DMS79 treated with DMSO at 0.1 percent for 48 hours (cell line): Measurements from ENCODE around the gene MCF2L.
A peak's percentile ranks its signal among the peaks of the same experiment; 100 is the strongest.

Experiments used
- DNase-seq: peaks from one replicate; lab custom pipeline; 2025; lab: John Stamatoyannopoulos, UW

The MCF2L gene

DNA sequence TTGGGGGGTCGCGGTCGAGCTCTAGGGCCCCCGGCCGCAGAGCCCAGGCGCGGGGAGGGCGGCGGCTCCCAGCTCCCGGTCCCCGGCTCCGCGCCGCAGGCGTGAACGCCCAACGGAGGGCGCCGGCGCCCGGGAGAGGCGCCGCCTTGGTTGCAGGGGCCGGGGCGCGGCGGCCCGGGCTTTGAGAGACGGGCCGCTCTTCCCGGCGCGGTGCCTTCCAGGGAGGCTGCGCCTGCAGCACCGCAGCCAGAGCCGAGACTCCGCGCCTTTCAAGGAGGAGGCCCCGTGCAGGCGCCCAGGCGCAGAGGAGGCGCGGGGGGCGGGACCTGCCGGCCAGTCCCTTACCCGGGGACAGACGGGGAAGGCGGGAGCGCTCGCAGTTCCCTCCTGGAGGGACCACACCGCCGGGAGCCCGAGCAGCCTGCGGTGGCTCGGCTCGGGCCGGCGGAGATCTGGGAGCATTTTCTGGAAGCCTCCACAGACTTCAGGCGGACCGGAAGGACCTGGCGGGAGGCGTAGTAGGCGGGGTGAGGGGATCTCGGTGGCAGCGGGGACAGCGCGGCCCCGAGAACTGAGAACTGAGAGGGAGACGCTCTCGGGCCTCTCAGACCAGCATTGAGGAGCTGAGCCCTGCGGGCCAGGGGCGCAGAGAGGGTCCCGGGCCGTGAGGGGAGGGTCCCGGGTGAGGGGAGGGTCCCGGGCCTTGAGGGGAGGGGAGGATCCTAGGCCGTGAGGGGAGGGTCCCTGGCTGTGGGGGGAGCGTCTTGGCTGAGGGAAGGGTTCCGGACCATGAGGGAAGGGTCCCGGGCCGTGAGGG, 25.5 kb upstream of the MCF2L start:
- DNase-seq, result peak; percentile 83

DNA sequence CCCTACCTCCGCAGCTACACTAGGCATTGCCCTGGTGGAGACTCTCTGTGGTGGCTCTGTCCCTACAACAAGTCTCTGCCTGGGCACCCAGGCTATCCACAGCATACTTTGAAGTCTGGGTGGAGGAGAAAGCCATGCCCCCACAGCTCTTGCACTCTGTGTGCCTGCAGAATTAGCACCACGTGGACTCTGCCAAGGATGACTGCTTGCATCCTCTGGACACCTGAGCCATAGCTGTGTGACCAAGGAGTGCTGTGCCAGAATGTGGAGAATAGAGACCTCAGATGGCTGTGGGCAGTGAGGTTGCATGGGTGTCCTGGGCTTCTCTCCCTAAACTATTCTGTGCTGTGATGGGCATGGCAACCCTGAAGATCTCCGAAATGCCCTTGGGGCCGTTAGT, 21.2 kb upstream of the MCF2L start:
- no peak for DNase-seq

DNA sequence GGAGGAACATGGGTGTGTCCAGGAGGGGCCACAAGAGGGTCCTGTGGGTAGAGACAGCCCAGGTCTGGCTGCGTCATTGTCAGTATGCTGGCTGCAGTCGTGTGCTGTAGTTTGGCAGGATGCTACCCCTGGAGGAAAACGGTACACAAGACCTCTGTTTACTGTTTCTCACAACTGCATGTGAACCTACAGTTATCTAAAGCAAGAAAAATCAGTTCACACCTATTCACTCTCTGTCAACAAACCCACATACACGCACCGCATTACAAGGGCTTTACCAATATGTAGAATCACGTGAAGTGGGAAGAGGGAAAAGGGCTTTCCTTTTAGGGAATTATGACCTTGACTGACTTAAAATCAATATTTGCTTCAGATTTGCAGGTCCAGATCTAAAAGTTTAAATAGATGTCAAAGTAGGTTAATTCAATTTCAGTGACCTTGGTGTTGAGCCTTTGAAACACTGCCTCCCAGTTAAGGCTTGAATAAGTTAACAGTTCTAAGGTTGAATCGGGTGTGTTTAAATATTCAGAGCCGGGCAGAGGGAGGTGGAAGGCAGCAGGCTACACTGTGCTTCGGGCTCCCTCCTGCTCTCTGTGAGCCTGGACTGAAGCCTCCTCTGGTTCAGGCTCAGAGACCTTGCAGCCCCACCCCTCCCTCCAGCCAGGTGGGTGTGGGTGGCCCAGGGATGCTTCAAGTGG, 17.2 kb upstream of the MCF2L start:
- DNase-seq, result no peak

DNA sequence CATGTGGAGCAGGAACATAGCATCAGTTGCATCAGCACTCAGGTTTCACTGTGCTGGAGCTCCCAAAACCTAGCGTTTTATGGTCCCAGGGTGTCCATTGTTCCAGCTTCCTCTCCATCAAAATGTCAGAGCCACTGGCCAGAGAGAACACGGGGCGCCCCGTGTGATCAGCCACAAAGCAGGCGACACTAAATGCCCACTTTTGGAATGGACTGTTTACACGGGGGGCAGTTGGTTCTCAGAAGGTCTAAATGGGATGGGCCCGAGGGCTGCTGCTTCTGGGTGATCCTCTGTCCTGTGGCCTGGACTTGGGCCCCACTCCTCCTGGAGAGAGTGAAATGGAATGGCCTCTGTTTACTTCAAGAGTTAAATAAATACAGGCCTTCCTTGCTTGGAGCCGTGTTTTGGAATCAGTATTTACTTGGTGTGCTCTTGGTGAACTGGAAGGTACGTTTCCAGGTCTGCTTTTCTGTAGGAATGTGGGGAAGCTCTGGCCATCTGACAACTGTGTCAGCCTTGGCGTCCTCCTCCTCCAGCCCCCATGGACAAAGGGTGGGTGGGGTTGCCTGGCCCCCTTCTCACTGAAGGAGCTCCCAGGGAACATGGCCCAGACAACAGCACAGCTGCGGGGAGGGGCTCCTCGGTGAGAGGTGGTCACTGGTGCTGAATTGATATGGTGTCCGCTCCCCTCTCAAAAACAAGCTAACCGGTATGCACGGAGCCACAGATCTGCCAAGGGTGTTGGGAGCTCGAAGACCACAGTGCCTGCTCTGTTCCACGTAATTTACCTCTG, 16.1 kb upstream of the MCF2L start:
- DNase-seq, result no peak

DNA sequence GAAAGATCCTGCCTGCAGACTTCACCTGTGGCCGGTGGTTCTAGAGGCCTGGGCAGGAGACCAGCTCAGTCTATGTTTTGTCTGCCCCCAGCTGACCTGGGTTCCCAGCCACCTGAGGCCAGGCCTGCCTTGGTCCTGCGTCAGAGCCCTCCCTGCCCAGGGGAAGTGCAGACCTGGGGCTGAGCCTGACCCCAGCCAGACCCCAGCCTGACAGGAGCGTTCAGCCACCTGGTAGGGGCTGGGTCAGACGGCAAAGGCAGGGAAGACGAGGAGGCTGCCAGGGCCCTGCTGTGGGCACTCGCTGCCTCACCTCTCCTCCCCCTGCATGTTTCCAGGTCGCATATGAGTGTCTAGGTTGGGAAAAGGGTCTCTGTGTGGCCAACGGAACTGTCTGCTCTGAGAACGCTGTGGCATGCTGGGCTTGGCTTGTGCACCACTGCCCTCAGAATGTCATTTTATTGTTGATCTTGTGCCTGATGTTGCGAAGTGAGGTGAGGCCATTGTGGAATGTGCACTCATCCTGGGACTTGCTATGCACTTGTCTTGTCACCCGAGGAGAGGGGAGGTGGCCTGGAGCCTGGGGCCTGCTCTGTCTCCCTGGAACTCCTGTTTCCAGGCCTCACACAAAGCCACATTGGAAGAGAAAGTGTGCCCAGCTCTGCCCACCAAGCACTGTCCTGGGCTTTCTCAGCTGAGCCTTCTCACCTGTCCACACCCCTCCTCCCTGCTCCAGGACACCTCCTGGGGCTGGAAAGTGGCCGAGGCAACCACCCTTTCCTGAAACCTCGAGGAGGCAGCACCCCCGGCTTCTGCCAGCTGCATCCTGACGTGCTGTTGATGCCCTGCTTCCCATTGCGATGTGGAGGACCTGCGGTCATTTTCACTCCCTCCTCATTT, 15.2 kb upstream of the MCF2L start:
- DNase-seq, result no peak

DNA sequence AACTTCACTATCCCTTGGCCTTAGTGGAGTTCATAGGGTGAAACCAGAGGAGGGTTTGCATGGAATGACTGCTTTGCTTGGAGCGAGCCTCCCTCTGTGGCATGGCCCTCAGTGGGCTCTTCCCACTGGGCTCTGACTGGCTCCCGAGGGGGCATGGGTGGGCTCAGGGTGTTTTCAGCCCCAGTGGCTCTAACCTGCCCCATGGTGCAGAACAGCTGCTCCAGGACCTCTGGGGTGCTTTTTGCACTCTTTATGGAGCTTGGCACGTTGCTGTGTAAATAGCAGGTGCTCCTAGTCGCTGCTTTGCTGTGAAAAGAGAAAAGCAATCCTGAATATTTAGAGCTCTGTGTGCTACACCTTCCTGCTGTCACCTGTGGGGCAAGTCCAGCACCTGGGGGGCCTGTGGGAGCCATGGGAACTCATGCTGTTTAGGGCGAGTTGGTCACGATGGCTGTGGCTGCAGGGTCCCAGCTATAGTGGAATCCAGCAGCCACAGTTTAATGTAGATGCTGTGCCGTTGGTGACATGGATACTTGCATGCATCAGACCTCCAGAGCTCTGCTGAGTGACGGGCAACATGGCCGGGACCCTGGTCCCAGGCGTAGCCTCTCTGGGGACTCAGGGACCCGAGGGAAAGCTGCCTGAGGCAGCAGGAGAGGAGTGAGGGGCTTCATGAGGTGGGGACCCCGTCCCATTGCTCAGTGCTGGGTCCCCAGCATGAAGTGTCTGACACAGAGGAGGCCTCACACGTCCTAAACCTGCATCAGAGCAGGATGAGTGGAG, 14.3 kb upstream of the MCF2L start:
- no peak for DNase-seq

DNA sequence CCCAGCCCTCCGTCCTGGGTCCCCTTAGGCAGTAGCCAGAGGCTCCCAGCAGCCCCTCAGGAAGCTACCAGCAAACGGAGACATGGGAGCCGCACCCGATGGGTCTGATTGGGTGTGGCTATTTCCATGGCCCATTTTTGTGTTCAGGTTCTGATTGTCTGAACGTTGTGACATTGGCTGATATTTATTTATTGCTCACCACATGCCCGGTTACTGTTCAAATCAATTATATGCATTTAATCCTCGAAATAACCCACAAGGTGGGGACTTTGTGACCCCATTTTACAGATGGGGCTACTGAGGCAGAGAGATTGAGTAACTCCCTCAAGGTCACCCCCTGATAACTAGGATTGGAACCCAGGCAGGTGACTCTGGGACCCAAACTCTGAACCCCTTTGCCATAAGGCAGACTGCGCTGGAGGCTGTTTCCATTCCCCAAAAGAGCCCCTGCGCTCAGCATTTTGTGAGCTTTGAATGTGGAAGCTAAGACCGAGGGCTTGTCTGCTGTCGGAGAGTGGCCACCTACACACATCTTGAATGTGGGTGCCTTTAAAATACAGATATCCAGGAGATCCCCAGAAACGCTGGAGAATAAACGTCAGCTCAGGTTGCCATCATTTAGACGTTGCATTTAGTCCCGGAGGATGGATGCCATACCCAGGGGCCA, 13.6 kb upstream of the MCF2L start:
- no peak for DNase-seq

DNA sequence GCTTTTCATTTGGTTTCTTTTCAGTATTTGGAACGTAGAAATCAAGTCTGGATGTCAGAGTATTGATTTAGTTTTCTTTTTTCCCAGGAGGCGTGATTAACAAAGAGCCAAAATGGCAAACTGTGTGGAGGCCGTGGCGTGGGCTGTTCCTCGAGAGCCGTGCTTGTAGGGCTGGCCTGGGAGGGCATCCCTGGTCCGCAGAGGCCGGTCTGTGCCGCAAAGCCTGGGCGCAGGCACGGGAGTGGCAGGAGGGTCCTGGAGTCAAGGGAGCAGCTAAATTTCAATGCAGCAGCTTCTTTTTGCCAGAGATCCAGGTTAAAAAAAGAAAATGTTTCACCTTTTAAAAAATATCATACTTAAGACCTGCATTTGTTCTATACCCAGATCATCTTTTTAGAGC, 13.1 kb upstream of the MCF2L start:
- no peak for DNase-seq

DNA sequence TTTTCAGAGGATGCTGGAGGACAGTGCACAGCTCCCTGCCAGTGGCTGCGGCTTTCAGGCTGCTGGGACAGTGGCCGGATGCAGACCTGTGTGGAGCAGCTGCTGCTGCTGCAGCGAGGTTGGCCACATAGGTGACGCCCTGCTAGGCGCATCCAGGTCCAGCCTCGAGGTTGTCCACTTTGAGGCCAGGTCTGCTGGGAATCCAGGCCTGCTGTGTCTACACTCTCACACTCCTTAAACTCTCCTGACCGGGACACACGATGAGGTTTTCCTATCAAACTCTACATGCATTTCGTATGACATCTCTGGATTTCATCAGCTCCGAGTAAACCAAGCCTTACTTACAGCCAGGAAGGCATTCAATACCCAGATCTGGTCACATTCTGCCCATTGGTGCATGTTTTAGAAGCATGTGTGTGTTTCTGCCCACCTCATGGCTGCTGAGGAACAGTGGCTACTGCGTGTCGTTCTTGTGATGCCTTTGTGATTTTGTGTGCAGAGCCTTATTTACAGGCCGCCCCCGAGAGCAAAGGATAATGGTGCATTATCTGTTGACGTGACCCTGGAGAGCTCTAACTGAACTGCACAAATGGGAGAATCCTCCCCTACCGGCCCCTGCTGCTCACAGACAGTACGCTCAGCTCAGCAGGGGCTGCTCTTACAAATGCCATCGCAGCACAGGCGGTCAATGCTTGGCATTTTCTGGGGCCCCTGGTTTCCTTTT, 12.3 kb upstream of the MCF2L start:
- no peak for DNase-seq

DNA sequence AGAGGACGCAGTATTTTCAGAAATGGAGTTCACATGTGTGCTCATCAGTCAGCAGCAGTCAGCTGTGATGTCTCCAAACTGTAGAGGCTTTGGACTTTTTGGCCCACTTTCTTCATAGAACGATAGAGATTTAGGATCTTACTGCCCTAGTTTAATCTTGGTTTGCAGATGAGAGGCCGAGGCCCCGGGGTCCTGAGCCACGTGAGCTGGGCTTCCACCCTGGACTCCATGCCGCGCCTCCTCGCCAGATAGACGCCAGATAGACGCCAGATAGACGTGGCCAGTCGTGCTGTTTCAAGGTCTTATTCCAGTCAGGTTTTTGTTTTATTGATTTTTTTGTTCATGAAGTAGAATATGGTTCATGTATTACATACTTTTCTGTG, 11.7 kb upstream of the MCF2L start:
- DNase-seq, result no peak

DNA sequence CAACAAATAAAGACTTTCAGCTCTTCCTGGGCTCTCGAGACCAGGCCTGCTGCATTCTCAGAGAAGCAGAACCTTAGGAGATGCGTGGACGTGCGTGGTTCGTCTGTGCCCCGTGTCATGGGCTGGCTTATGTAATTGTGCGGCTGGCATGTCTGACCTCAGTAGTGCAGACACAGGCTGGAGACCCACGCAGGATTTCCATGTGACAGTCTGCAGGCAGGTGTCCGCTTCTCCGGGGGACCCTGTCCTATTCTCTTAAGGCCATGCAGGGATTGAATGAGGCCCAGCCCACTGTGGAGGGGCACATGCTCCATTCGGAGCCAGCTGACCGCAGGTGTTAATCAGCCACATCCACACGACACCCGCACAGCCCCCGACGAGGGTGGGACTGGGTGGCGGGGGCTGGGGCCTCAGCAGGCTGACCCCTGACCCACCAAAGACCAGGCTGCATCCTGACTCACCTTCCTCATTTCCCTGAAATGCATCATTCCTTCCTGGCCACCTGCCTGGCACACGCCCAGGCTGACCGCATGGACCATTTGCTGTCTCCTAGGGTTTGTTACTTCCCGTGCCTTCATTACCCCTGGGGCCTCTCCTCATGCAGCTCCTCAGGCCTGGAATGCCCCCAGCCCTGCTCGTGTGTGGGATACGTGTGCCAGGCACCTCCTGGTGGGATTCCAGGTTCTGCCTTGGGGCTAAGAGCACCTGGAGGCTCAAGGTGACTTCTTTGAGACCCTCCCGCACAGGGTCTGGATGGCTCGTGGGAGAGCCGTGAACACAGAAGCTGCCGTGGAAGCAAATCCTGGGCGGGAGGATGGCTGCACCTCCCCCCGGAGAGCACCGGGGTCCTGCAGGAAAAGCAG, 10.7 kb upstream of the MCF2L start:
- DNase-seq, result no peak

DNA sequence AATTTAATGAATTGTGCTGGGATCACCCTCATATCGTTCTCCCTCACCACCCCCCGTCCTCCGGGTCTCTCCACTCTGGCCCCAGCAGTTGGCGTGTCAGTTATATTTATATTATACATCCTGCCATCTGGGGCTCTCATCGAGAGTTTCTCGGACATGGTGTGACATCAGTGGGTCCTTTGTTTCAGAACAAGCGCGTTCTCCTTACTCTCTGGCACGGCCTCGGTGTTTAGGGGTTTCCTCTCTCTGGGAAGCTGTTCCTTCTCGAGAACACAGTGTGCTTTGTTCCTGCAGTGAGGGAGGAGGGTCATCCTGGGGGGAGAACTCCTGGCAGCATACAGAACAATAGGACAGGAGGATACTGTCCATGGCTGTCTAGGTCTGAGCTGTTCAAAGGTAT, 9.8 kb upstream of the MCF2L start:
- no peak for DNase-seq

DNA sequence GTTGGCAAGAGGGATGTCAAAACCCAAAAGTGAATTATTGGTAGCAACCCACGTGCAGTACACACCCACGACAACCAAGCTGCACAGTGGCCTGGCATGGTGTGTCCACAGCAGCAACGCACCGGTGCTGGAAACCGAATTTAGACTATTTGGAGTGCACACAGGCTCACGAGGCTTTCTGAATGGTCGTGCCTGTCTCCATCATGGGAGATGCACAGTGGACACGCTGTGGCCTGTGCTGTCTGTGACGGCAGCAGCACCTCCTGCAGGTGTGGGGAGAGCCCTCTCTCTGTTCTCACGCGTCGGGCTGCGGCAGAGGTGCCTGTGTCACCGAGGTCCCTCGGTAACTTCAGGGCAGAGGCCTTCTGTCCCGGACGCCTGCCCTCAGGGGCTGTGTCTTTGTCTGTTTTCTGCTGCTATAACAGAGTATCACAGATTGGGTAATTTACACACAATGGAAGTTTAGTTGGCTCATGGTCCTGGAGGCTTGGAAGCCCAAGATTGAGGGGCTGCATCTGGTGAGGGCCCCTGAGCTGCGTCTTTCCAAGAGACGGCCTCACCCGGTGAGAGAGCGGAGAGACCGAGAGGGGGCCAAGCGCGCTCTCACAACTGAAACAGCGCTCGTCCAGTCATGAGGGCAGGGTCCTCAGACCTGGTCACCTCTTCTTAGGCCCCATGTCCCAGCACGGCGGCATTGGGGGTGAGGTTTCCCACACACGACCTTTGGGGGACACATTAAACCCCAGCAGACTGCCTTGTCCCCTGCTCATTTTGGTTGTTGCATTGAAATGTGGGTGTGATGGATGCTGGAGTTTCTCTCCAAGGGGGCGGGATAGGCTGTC, 9.1 kb upstream of the MCF2L start:
- DNase-seq, result no peak

DNA sequence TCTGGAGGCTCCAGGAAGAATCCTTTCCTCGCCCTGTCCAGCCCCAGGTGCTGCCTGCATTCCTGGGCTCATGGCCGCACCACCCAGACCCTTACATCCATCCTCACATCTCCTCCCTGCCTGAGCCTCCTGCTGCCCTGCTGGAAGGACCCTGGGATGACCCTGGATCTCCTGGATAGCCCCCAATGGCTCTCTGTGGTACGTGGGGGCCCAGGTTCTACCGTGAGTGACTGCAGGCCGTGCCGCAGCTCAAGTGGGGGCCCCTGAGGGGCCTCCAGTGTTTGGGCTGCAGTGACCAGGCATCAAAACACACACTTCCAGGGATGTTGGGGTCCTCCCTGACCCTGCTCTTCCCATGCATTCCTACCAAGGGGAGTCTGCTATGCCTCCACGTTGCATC, 8.3 kb upstream of the MCF2L start:
- no peak for DNase-seq

DNA sequence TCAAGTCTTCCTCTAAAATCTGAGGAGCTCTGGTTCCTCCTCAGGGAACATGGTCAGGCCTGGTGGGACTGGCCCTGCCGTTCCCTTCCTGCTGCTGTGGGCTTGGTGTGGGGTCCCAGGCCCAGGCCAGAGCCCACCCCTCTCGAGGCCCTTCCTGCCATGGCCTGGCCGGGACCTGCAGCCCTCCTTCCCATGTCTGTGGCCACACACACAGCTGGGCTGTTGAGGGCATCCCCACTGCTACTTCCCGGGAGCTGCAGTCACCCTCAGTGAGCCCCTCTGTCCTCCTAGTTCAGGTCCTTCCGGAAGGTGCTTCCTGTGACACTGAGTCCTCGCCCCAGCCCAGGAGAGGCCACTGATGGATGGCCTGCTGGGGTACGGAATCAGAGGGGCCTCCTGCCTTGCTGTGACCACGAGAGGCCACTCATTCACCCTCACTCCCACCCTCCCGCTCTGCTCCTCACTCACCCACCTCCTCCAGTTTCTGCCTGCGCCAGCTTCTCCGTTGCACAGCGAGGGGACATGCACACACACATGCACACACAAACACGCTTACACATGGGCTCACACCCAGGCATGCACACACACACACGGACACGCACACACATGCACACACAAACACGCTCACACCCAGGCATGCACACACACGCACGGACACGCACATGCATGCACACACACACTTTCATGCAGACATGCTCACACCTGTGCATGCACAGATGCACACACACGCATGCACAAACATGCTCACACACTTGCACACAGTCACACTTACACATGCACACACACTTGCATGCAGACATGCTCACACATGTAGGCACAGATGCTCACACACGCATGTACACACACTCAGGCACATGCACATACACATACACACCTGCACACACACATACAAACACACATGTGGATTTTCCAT, 7.3 kb upstream of the MCF2L start:
- DNase-seq, result no peak

DNA sequence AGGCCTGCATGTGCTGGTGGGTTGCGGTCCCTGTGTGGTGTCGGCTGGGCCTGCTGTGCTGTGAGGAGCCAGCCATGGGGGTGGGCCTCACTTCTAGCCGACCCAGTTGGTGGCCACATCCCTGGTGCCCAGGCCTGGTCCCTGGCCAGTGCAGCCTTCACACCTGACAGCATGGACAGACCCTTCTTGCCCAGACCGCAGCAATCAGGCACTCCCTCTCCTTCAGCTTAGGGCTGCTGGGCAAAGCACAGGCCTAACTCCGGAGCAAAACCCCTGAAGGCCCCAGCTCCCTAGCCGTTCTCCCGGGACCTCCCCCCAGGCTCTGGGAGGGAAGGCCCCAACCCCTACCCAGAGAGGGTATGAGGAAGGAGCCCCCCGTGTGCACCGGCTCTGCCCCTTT, 6.6 kb upstream of the MCF2L start:
- DNase-seq, result no peak
